B cell (primary cell): Measurements from ENCODE around the gene TNP2. TPM values are rescaled to one million over a fixed set of nuclear protein-coding genes. Genes with fewer than 3 reads are reported as not detected.
A peak's percentile ranks its signal among the peaks of the same experiment; 100 is the strongest.

ENCODE experiments used
- ATAC-seq: fragments of 200-7000 bp; cut with Tn5 transposase; one replicate; pipeline ENCODE4 v1.10.0; 2021; ENCODE audit warnings: low read depth, mild to moderate bottlenecking, moderate number of reproducible peaks, moderate library complexity
- CTCF ChIA-PET: fragments of 350-600 bp; sonication (Branson Sonifier 250); formaldehyde crosslinking; loops from one replicate; lab custom pipeline; 2021; ENCODE audit warnings: antibody characterized with exemption, inconsistent platforms; lab: Charles Lee
- POLR2A ChIA-PET: fragments of 350-600 bp; sonication (Branson Sonifier 250); formaldehyde crosslinking; loops from one replicate; lab custom pipeline; 2021; ENCODE audit warnings: antibody characterized with exemption; lab: Charles Lee
- DNase-seq: peaks from one replicate; pipeline ENCODE4 v3.0.0; 2013
- H2AFZ ChIP-seq: 2 replicates; pipeline ENCODE4 v1.6.1; 2012; ENCODE audit warnings: mild to moderate bottlenecking, low read depth, low read length; ENCODE audit not compliant: insufficient read depth, poor library complexity, severe bottlenecking
- H3K27ac ChIP-seq, 2 donors: 1 replicate in 1 of 2; 2 replicates in 1 of 2; pipeline ENCODE4 v1.5.1; 2012 to 2013; ENCODE audit warnings: low read length in 2 of 2, mild to moderate bottlenecking in 2 of 2, moderate library complexity in 1 of 2
- H3K27me3 ChIP-seq, 4 experiments: fragments of 200-600 bp in 1 of 4; sonication (generic) in 1 of 4; replicated peaks in 1 of 4; 1 replicate in 2 of 4; 2 replicates in 2 of 4; pipeline versions ENCODE4 v1.6.1 to v1.7.0; 2013 to 2016; ENCODE audit warnings: low read length in 3 of 4, mild to moderate bottlenecking in 2 of 4, mixed read lengths in 1 of 4, moderate library complexity in 1 of 4; ENCODE audit not compliant: insufficient read depth in 4 of 4, control insufficient read depth in 3 of 4; ENCODE audit errors: control extremely low read depth in 1 of 4
- H3K36me3 ChIP-seq, 2 experiments: replicated peaks in 1 of 2; 1 replicate in 1 of 2; 2 replicates in 1 of 2; pipeline versions ENCODE4 v1.6.1 to v1.7.1; 2013; ENCODE audit warnings: low read length in 1 of 2; ENCODE audit not compliant: insufficient read depth in 2 of 2, control insufficient read depth in 1 of 2; ENCODE audit errors: control extremely low read depth in 1 of 2, extremely low read depth in 1 of 2
- H3K4me1 ChIP-seq, 2 donors: fragments of 200-600 bp in 1 of 2; sonication (generic) in 1 of 2; 1 replicate in 1 of 2; 2 replicates in 1 of 2; pipeline versions ENCODE4 v1.5.1 to v1.6.1; 2013 to 2017; ENCODE audit warnings: low read length in 2 of 2; ENCODE audit not compliant: control insufficient read depth in 2 of 2, insufficient read depth in 2 of 2
- H3K4me2 ChIP-seq: replicated peaks from 2 replicates; pipeline ENCODE3; 2012; ENCODE audit warnings: mild to moderate bottlenecking, low read depth, low read length; ENCODE audit not compliant: poor library complexity, severe bottlenecking
- H3K4me3 ChIP-seq, 5 experiments: fragments of 200-600 bp in 1 of 5; sonication (generic) in 1 of 5; 1 replicate in 3 of 5; 2 replicates in 2 of 5; pipeline versions ENCODE4 v1.5.1 to v1.7.0; 2011 to 2016; ENCODE audit warnings: low read length in 4 of 5, mild to moderate bottlenecking in 4 of 5, low read depth in 2 of 5, control low read depth in 1 of 5, moderate library complexity in 1 of 5; ENCODE audit not compliant: insufficient read depth in 1 of 5; ENCODE audit errors: control extremely low read depth in 1 of 5, extremely low read depth in 1 of 5
- H3K79me2 ChIP-seq: fragments of 200-600 bp; sonication (generic); one replicate; pipeline ENCODE4 v1.6.0; 2016; ENCODE audit warnings: low read length; ENCODE audit not compliant: control insufficient read depth, insufficient read depth
- H3K9ac ChIP-seq: fragments of 200-600 bp; sonication (generic); 2 replicates; pipeline ENCODE4 v1.6.1; 2017; ENCODE audit warnings: mild to moderate bottlenecking, low read length, moderate library complexity
- H3K9me3 ChIP-seq, 3 donors: one replicate each; pipeline versions ENCODE4 v1.6.1 to v1.7.1; 2013; ENCODE audit warnings: low read length in 2 of 3; ENCODE audit not compliant: control insufficient read depth in 2 of 3, insufficient read depth in 1 of 3; ENCODE audit errors: control extremely low read depth in 1 of 3
- H4K20me1 ChIP-seq: 2 replicates; pipeline ENCODE4 v1.6.0; 2012; ENCODE audit warnings: mild to moderate bottlenecking, low read length; ENCODE audit not compliant: insufficient read depth, control insufficient read depth, poor library complexity, severe bottlenecking
- H3K27ac Mint-ChIP-seq: one replicate; pipeline ENCODE4 v1.8.0; 2021; ENCODE audit warnings: mixed read lengths
- H3K27me3 Mint-ChIP-seq: one replicate; pipeline ENCODE4 v1.8.0; 2021; ENCODE audit warnings: mixed read lengths
- H3K4me1 Mint-ChIP-seq: one replicate; pipeline ENCODE4 v1.8.0; 2021; ENCODE audit warnings: mixed read lengths
- H3K4me3 Mint-ChIP-seq: one replicate; pipeline ENCODE4 v1.8.0; 2021; ENCODE audit warnings: mixed read lengths
- H3K9me3 Mint-ChIP-seq: one replicate; pipeline ENCODE4 v1.8.0; 2022; ENCODE audit warnings: mixed read lengths; ENCODE audit not compliant: insufficient read depth
- CTCF ChIP-seq: fragments of 200-600 bp; IDR thresholded peaks from one replicate; pipeline ENCODE4 v1.8.0; 2022; ENCODE audit warnings: antibody characterized with exemption, mild to moderate bottlenecking
- EZH2 ChIP-seq: IDR thresholded peaks from 2 replicates; pipeline ENCODE4 v1.6.1; 2012; ENCODE audit warnings: borderline replicate concordance, low read depth, mild to moderate bottlenecking, moderate library complexity, low read length; ENCODE audit not compliant: insufficient read depth, poor library complexity, severe bottlenecking
- whole genome bisulfite sequencing: methylation state at CpG from one replicate; pipeline ENCODE4 v1.1.5; 2013; ENCODE audit warnings: missing lambda C conversion rate; ENCODE audit not compliant: insufficient coverage; 5-methylcytosine and 5-hydroxymethylcytosine counted together
- intact Hi-C: fragments of 100-400 bp; cut with micrococcal nuclease; formaldehyde crosslinking; loops from one replicate; pipeline ENCODE4 v1.10.0; 2022
- polyA plus RNA-seq: library from polyadenylated mRNA; depleted of rRNA; stranded (reverse); fragments of >200 nt; gene quantifications from 2 replicates; pipeline ENCODE4 v1.2.3, GENCODE V29; 2012
- total RNA-seq, 2 donors: library from RNA; stranded (reverse); fragments of 120-200 nt in 1 of 2; gene quantifications; 1 replicate in 1 of 2; 2 replicates in 1 of 2; pipeline versions ENCODE4 v1.2.3 to v1.2.4, GENCODE V29; 2013 to 2022

The TNP2 gene
- total and polyA plus RNA-seq, 2 donors (not counting 1 experiment from before 2014, with no cell fraction given) = not detected

- Mint-ChIP-seq H3K27ac (no peak overlapping the region), H3K9me3 (no peaks in the 10 kb centered on the region), H3K27me3 (no peaks in the 10 kb centered on the region), H3K4me3 (no peak overlapping the region), H3K4me1 (peaks cover 2% of the 10 kb centered on the region)
- Histone ChIP-seq H2AFZ (peak overlapping the region; percentile 56), H3K9ac (no peak overlapping the region), H3K4me3 (no peak overlapping the region), H3K9me3 (no peaks in the 10 kb centered on the region), H3K4me1 (peaks cover 3 to 5% of the 10 kb centered on the region in 2 donors), H3K36me3 (no peaks in the 10 kb centered on the region), H3K27me3 (no peaks in the 10 kb centered on the region), H3K4me2 (peak overlapping the region; percentile 42), H4K20me1 (no peaks in the 10 kb centered on the region), H3K79me2 (no peaks in the 10 kb centered on the region), H3K27ac (no peak overlapping the region)
- no peak for TF ChIP-seq CTCF
- no peak for TF ChIP-seq EZH2
- DNase-seq (no peak), ATAC-seq (no peak)
- POLR2A ChIA-PET = no interaction called here
- CTCF ChIA-PET = no interaction called here
- 38% methylated on average over 7 of the region's 10 CpGs for WGBS
- intact Hi-C loops = no loop called here
Measured at GRCh38 chr16:11240636-11241473, 28.3 kb downstream of the TNP2 start.
